ENCODE results near the gene CRACDL. TPM values are rescaled to one million over a fixed set of nuclear protein-coding genes. Genes with fewer than 3 reads are reported as not detected.

The CRACDL gene
- total RNA-seq, 1 donor from 2014 or later, result 6.2 TPM

DNA sequence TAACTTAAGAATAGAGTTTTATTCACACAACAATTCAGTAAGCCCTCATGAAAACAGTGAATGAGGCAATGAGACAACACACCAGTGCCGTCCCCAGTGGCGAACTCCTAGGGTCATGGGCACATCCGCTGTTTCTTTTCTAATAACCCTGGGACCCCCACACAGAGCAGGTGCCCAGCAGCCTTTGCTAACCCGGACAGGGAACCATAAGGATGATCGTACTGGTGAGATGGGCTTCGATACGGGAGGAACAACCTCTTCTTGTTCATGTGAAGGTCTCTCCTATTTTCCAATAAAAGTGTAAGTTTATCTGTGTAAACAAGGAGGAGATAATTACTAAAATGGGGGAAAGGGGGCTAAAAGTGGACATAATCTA is 107.7 kb downstream of the CRACDL start:
- Mint-ChIP-seq H3K27me3 (peaks cover 29% of the 10 kb centered on the region), H3K4me1 (ENCODE audit: unreplicated experiment) (peaks cover 9% of the 10 kb centered on the region), H3K27ac (no peak overlapping the region), H3K9me3 (no peaks in the 10 kb centered on the region), H3K4me3 (no peak overlapping the region), H3K36me3 (peaks cover 2% of the 10 kb centered on the region)
- TF ChIP-seq, protein P1, sequence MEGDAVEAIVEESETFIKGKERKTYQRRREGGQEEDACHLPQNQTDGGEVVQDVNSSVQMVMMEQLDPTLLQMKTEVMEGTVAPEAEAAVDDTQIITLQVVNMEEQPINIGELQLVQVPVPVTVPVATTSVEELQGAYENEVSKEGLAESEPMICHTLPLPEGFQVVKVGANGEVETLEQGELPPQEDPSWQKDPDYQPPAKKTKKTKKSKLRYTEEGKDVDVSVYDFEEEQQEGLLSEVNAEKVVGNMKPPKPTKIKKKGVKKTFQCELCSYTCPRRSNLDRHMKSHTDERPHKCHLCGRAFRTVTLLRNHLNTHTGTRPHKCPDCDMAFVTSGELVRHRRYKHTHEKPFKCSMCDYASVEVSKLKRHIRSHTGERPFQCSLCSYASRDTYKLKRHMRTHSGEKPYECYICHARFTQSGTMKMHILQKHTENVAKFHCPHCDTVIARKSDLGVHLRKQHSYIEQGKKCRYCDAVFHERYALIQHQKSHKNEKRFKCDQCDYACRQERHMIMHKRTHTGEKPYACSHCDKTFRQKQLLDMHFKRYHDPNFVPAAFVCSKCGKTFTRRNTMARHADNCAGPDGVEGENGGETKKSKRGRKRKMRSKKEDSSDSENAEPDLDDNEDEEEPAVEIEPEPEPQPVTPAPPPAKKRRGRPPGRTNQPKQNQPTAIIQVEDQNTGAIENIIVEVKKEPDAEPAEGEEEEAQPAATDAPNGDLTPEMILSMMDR (conservative IDR thresholded peaks at IDR 0.05), result no peak
- no peak for DNase-seq (ENCODE audit: extremely low spot score, unreplicated experiment)

- Mint-ChIP-seq H3K4me3 (no peak overlapping the region), H3K27me3 (peaks cover 31% of the 10 kb centered on the region), H3K36me3 (peaks cover 3% of the 10 kb centered on the region), H3K27ac (no peak overlapping the region), H3K4me1 (ENCODE audit: unreplicated experiment) (peaks cover 9% of the 10 kb centered on the region), H3K9me3 (no peaks in the 10 kb centered on the region)
- no peak for DNase-seq (ENCODE audit: extremely low spot score, unreplicated experiment)
- TF ChIP-seq, protein P1 (conservative IDR thresholded peaks at IDR 0.05), result no peak
These were observed 108.2 kb downstream of the CRACDL start for GRCh38 chr2:98827625-98828368.

- peaks cover 3% of the 10 kb centered on the region for H3K36me3 Mint-ChIP-seq
- no peak for DNase-seq (ENCODE audit: extremely low spot score, unreplicated experiment)
- H3K27me3 Mint-ChIP-seq, result peaks cover 31% of the 10 kb centered on the region
- TF ChIP-seq, protein P1 (conservative IDR thresholded peaks at IDR 0.05), result no peak
- H3K4me3 Mint-ChIP-seq, result no peak overlapping the region
- H3K4me1 Mint-ChIP-seq (ENCODE audit: unreplicated experiment), result peaks cover 9% of the 10 kb centered on the region
- H3K27ac Mint-ChIP-seq, result no peak overlapping the region
- H3K9me3 Mint-ChIP-seq, result no peaks in the 10 kb centered on the region
These were observed 109.2 kb downstream of the CRACDL start for GRCh38 chr2:98826856-98827255.

DNA sequence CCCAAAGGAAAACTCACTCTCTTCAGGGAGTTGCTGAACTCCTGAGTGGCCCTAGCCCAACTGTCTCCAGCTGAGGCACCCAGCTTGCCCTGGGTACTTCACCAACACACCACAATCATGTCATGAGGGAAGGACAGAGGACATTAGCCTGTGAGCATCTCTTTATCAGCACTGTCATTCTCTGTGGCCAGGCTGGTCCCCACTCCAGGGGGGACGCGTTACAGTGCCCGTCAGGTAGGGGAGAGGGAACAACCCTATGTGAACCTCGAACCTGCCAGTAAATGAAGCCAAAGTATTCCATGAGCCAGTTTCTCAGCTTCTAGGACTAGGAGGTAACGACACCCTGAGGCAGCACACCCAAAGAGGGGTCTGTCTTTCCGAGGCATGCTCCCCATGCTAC is 110.2 kb downstream of the CRACDL start:
- H3K4me3 Mint-ChIP-seq, result no peak overlapping the region
- DNase-seq (ENCODE audit: extremely low spot score, unreplicated experiment), result no peak
- H3K4me1 Mint-ChIP-seq (ENCODE audit: unreplicated experiment), result peaks cover 5% of the 10 kb centered on the region
- no peaks in the 10 kb centered on the region for H3K9me3 Mint-ChIP-seq
- TF ChIP-seq, protein P1 (conservative IDR thresholded peaks at IDR 0.05), result no peak
- H3K27me3 Mint-ChIP-seq, result peaks cover 35% of the 10 kb centered on the region
- H3K36me3 Mint-ChIP-seq, result peaks cover 3% of the 10 kb centered on the region
- no peak overlapping the region for H3K27ac Mint-ChIP-seq

DNA sequence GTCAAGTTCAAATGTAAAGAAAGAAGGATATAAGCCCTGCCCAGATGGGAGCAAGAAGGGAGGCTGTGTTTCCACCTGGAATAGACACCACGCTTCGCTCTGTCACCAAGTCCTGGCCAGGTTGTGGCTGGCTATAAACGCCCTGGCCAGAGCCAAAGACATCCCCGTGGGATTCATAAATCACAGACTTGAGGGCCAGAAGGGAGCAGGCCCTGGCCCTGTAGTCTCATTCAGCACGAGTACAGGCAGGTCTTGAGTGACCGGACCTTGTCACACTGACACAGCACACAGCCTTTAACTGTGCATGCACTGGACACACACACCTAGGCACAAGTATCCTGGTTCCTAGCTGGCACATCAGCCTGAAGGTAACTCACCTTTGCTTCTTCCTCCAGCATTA is 110.6 kb downstream of the CRACDL start:
- H3K4me1 Mint-ChIP-seq (ENCODE audit: unreplicated experiment), result peaks cover 5% of the 10 kb centered on the region
- peaks cover 3% of the 10 kb centered on the region for H3K36me3 Mint-ChIP-seq
- peaks cover 35% of the 10 kb centered on the region for H3K27me3 Mint-ChIP-seq
- DNase-seq (ENCODE audit: extremely low spot score, unreplicated experiment), result no peak
- H3K4me3 Mint-ChIP-seq, result no peak overlapping the region
- no peak overlapping the region for H3K27ac Mint-ChIP-seq
- H3K9me3 Mint-ChIP-seq, result no peaks in the 10 kb centered on the region
- TF ChIP-seq, protein P1 (conservative IDR thresholded peaks at IDR 0.05), result no peak

All from type B pancreatic cell (in vitro differentiated cells).